Measurements from ENCODE around the gene HTR7.
"Not testable (repeated sequence)": the region's sequence is repeated elsewhere in the genome, so short reads cannot be mapped to it uniquely, and the experiment has no call there.

HTR7 gene

GRCh38 chr10:90857635-90858460 lies at the start of gene HTR7:
HTR7 (minus strand) TSS chr10:90858039; CDS start chr10:90857671, 368 bp downstream.
- DNase-seq = peak; percentile 71

DNA sequence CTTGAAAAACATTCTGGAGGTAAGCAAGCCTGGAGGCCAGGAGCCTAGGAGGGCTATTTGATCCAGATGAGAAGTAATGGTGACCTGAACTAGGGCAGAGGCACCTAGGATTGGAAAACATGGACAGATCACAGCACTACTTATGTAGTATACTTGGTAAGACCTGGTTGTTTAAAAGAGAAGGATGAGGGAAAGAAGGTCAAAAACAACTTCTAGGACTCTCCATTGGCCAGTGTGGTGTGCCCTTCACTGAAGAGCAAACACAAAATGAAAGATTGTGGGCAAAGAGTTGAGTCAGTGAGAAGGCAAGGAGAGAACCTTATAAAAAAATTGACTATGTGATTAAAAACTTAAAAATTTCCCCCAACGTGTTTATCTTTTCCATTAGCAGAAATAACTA lies 48.8 kb upstream of the HTR7 start:
- no peak for DNase-seq

DNA sequence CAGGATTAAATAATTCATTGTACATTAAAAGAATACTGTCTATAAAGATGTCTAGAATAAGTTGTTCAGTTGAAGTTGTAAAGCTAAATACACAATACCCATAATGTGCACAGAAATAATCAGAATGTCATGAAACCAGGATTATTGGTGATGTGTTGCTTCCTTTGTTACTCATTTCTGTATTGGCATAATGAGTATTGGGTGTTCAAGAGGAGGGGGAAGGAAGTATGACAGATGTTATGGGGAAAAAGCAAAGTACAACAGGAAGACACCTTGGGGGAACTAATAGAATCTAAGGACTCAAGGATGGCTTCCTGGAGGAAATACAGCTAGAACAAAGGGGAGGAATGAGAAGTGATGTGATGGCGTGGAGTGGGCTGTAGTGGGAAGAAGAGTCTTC lies 48.1 kb upstream of the HTR7 start:
- DNase-seq = no peak

GRCh38 chr10:90896916-90897315 lies 39.1 kb upstream of the HTR7 start:
- not testable (repeated sequence) for DNase-seq

DNA sequence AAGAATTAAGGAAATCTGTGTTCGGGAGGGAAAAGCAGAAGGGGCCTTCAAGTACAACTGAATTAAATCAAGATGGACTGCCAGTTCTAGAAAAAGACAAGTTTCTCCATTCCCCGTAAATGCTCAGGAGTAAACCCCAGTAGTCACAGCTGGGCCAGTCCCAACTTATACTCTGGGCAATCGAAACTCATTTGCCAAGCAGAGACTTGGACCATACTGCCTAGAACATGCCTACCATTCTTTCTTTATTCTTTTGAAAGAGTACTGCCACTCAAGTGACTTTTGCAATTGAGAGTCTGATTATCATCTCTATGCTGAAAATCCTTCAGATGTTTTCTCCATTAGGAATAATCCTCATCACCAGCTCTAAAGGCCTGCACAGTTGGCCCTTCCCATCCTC lies 35.4 kb upstream of the HTR7 start:
- DNase-seq = no peak

DNA sequence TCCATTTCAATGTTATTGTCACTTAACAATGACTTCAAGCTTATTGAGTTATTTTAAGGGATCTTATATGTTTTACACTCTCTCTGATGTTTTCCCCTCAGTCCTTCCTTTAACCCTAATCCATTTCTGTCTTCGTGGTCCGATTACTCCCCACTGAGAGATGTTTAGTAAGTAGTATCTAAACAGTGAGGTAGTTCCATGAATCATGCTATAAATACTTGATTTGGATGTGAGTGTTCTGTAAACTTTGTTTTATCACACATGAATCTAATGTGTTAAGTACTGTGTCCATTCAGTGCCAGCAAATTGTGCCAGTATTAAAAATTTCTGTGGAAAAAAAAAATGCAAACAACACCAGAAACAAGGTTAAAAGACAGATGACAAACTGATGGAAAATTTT lies 32.5 kb upstream of the HTR7 start:
- no peak for DNase-seq

DNA sequence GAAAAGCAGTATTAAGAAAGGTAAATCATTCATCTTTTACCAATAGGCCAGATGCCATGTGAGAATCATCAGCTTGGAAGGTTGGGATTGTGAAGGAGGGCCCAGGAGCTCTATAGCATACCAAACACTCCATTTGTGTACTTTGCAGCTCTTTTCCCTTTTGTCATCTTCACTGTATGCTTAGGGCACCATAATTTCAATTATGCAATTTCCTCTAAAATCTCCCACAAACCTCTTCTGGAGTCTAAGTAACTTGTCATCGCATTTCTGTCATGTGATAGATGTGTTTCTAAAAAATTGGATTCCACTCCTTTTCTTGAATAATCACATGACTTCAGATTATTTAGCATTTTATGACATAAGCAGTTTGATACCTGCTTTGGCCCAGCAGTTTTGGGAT lies 31.8 kb upstream of the HTR7 start:
- no peak for DNase-seq

GRCh38 chr10:90888387-90888786 lies 30.5 kb upstream of the HTR7 start:
- DNase-seq = no peak

DNA sequence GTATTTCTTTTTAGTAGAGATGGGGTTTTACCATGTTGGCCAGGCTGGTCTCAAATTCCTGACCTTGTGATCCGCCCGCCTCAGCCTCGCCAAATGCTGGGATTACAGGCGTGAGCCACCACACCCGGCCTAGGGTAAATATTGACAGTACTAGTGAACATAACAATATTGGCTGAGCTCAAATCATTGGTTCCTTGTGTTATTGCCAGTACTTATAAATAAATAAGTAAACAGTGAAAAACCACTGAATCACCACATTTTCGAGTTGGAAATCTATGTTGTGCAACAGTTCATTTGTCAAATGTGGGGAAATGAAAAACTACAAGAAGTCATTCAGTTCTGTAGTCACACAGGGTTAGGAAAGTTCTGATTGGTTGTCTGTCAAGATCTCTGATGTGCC lies 29.7 kb upstream of the HTR7 start:
- no peak for DNase-seq

GRCh38 chr10:90885176-90885575 lies 27.3 kb upstream of the HTR7 start:
- no peak for DNase-seq

DNA sequence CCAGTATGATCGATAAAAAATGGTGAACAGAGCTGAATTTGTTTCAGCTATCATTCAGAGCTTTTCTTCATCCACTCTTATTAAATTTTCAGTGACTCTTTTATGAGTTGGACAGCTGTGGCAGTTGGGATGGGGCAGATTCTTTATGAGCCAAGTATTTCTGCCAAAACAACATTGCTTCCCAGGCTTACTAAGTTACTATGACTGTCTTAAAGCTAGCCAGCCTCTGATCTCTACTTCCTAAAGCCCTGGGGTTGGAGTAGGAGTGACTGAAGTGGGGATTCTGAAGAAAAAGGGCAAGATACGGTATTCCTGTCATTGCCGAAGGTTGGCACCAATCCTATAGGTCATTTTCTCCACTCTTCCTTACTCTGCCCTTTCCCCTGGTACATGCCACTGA lies 26.6 kb upstream of the HTR7 start:
- no peak for DNase-seq

GRCh38 chr10:90880059-90880719 lies 22.4 kb upstream of the HTR7 start:
- DNase-seq = not testable (repeated sequence)

- DNase-seq = no peak
Measured at GRCh38 chr10:90879062-90879461, 21.2 kb upstream of the HTR7 start.

- peak; percentile 17 for DNase-seq
Measured at GRCh38 chr10:90872648-90873020, 14.8 kb upstream of the HTR7 start.

DNA sequence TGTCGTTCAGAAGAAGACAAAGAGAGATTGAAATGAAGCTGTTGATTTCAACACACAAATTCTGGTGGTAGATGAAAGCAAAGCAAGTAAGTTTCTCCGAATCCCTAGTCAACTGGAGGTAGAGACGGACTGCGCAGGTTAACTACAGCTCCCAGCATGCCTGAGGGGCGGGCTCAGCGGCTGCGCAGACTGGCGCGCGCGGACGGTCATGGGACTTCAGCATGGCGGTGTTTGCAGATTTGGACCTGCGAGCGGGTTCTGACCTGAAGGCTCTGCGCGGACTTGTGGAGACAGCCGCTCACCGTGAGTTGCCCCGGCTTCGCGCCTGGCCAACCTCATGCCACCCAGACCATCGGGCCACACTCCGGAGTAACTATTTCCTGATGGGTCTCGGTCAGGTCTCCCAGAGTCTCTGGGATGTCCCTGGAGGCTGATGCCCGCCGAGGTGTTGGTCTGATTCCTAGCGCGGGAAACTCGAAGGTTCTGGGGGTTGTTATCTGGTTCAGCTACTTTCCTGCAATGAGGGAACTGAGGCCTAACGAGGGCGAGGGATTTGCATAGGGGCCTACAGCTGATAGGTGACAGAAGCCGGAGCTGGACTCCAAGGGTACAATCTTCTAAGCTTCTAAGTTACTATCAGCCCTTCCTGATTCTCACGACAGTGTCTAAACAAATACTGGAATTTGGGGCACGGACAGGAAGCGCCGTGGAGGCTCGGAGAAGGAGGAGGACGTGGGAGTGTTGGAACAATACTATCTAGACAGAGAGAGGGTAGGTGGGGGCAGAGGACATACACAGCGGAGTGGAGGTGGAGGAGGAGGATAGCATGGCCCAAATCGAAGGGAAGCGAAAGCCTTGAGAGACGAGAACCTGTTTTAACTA lies 14.2 kb upstream of the HTR7 start, which contains the start of gene RPP30:
RPP30 (plus strand) TSS at position 209 of the 882 bp plus-strand sequence; CDS start at position 222, 13 bp downstream.
- DNase-seq = peak; percentile 87

DNA sequence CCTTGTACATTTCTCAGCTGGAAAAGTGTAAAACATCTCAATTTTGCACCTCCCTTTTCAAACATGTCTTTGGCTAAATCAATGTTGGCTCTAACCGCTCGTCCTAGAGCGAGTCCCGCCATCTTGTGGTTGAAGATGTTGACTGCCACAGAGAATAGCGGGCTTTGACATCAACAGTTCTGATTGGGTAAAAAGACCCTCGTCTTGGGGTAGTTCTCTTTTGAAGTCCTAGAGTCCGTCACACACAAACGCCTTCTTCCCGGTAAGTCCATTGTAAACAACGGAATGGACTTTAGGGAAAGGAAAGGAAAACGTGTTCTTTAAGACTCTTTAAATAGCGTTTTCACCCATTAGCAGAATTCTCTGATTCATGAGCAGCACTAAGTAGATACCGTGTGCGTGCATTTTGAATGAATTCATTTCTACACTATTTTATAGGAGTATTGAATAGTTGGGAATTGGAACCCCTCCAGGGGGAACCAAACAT lies 13.5 kb upstream of the HTR7 start:
- DNase-seq = peak; percentile 35

GRCh38 chr10:90866050-90866598 lies 8.3 kb upstream of the HTR7 start:
- DNase-seq = no peak

DNA sequence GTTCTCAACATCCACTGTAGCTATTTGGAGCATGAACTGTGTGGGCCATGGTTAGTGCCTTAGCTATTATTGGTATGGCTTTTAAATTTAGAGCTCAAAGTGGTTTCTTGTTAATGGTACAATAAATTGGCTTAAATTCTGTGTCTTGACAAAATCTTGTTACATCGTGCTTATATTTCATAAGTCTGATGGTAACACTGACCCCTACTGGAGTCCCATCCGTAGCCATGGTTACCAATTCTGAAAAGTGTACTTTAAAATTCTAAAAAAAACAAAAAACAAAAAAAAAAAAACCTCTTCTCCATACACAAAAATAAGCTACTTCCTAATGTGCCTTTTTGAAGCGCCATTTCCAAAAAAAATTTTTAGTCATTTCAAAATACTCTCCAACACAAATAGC lies 7.6 kb upstream of the HTR7 start:
- DNase-seq = no peak

GRCh38 chr10:90862908-90863514 lies 5.2 kb upstream of the HTR7 start:
- no peak for DNase-seq

- no peak for DNase-seq
Measured at GRCh38 chr10:90860790-90861189, 3.0 kb upstream of the HTR7 start.

DNA sequence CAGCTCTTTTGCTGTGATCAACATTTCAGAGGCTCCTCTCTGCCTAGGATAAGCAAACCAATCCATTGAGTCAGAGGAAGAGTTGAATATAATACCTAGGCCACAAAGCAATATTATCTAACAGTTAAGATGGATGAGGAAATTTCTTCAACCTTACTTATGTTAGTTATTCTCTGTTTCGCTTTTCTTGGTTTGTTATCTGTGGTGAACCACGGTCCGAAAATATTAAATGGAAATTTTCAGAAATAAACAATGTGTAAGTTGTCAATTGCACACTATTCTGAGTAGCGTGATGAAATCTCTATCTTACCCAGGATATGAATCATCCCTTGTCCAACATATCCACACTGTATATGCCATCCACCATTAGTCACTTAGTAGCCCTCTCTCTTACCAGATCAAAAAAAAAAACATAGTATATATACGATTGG lies 1.5 kb upstream of the HTR7 start:
- DNase-seq = no peak

DNA sequence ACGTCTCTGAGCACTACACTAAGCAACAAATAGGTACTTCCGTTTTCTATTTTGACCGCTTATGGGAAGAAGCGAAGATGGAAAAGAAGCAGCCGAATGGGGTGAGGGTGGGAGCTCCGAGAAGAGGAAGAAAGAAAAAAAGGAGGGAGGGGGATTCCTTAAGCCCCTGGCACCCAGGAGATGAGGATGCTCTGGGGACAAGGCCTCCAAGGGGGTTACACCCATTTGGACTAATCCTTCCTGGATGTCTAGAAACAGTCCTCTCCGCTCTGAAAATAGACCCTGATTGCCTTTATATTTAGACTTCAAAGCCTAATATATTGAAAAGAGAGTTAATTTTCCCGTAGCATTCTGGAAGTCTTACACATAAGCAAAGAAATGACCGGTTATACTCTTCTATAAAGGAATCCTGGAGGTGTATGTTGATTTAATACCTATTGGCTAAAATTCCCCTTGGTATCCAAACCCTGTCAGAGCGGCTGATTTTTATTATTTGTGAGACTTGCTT lies 676 bp upstream of the HTR7 start:
- DNase-seq = no peak
